PC-3 (cell line): Measurements from ENCODE around the gene CWF19L1.

Experiments used
- EZH2 ChIP-seq: fragments of 300-600 bp; sonication (generic); IDR thresholded peaks from one replicate; pipeline ENCODE4 v1.6.1; 2017; ENCODE audit warnings: antibody characterized with exemption, mild to moderate bottlenecking, low read length; ENCODE audit not compliant: unreplicated experiment
- EZH2phosphoT487 ChIP-seq: fragments of 300-600 bp; sonication (generic); IDR thresholded peaks from 2 replicates; pipeline ENCODE4 v1.6.1; 2018; ENCODE audit warnings: mild to moderate bottlenecking, antibody characterized with exemption, low read length, borderline replicate concordance
- TF ChIP-seq, protein P1 (sequence below): fragments of 300-600 bp; sonication (generic); conservative IDR thresholded peaks from 2 replicates; pipeline ENCODE4 v1.5.1; 2017; ENCODE audit warnings: antibody characterized with exemption, low read depth, mild to moderate bottlenecking, low read length

DNA sequence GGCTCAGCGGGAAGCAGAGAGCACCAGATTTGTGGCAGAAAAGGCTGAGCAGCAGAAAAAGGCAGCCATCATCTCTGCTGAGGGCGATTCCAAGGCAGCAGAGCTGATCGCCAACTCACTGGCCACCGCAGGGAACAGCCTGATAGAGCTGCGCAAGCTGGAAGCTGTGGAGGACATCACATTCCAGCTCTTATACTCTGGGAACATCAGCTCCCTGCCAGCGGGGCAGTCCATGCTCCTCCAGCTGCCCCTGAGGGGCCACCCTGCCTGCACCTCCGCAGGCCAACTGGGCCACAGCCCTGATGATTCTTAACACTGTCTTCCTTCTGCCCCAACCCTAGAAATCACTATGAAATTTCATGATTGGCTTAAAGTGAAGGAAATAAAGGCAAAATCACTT, 18.6 kb downstream of the CWF19L1 start:
- TF ChIP-seq, protein P1, sequence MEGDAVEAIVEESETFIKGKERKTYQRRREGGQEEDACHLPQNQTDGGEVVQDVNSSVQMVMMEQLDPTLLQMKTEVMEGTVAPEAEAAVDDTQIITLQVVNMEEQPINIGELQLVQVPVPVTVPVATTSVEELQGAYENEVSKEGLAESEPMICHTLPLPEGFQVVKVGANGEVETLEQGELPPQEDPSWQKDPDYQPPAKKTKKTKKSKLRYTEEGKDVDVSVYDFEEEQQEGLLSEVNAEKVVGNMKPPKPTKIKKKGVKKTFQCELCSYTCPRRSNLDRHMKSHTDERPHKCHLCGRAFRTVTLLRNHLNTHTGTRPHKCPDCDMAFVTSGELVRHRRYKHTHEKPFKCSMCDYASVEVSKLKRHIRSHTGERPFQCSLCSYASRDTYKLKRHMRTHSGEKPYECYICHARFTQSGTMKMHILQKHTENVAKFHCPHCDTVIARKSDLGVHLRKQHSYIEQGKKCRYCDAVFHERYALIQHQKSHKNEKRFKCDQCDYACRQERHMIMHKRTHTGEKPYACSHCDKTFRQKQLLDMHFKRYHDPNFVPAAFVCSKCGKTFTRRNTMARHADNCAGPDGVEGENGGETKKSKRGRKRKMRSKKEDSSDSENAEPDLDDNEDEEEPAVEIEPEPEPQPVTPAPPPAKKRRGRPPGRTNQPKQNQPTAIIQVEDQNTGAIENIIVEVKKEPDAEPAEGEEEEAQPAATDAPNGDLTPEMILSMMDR, result no peak
- TF ChIP-seq EZH2phosphoT487 (no peak), EZH2 (no peak)
